Keratinocyte (primary cell): ENCODE measurements around the gene GLTPD2. TPM values are rescaled to one million over a fixed set of nuclear protein-coding genes. Genes with fewer than 3 reads are reported as not detected.

Experiments
- DNase-seq: peaks from one replicate; pipeline ENCODE4 v3.0.0-alpha.2; 2011; ENCODE audit warnings: low read depth, missing footprints, low spot score
- FAIRE-seq: peaks from 2 replicates; lab custom pipeline; 2011; peaks lifted over from hg19 to GRCh38; lab: Jason Lieb, UNC
- H2AFZ ChIP-seq: 2 replicates; pipeline ENCODE4 v1.6.0; 2012; ENCODE audit warnings: low read length, control low read depth, inconsistent platforms; ENCODE audit not compliant: control insufficient read depth
- H3K27ac ChIP-seq: 2 replicates; pipeline ENCODE4 v1.5.1; 2011; ENCODE audit warnings: low read length; ENCODE audit not compliant: control insufficient read depth, insufficient read depth
- H3K27me3 ChIP-seq: 3 replicates; pipeline ENCODE4 v1.6.0; 2011; ENCODE audit warnings: low read length; ENCODE audit not compliant: control insufficient read depth, insufficient read depth; ENCODE audit errors: extremely low read depth
- H3K36me3 ChIP-seq, 2 experiments: 2 replicates in 1 of 2; 3 replicates in 1 of 2; pipeline ENCODE4 v1.5.1; 2011; ENCODE audit warnings: low read length in 2 of 2, mild to moderate bottlenecking in 1 of 2; ENCODE audit not compliant: control insufficient read depth in 2 of 2, insufficient read depth in 2 of 2; ENCODE audit errors: extremely low read depth in 1 of 2
- H3K4me1 ChIP-seq: 3 replicates; pipeline ENCODE4 v1.5.1; 2011; ENCODE audit warnings: low read length; ENCODE audit not compliant: control insufficient read depth, insufficient read depth; ENCODE audit errors: extremely low read depth
- H3K4me2 ChIP-seq: 3 replicates; pipeline ENCODE4 v1.6.0; 2011; ENCODE audit warnings: low read depth, low read length; ENCODE audit not compliant: control insufficient read depth, insufficient read depth; ENCODE audit errors: extremely low read depth
- H3K4me3 ChIP-seq, 3 experiments: fragments of 200-600 bp in 1 of 3; sonication (generic) in 1 of 3; 2 replicates in 2 of 3; 3 replicates in 1 of 3; pipeline ENCODE4 v1.5.1; 2011 to 2016; ENCODE audit warnings: low read length in 3 of 3, mild to moderate bottlenecking in 3 of 3, control low read depth in 2 of 3, inconsistent platforms in 1 of 3, low read depth in 1 of 3, mixed read lengths in 1 of 3, mixed run types in 1 of 3, moderate library complexity in 1 of 3; ENCODE audit not compliant: control insufficient read depth in 2 of 3, insufficient read depth in 2 of 3; ENCODE audit errors: extremely low read depth in 1 of 3
- H3K79me2 ChIP-seq: 2 replicates; pipeline ENCODE4 v1.6.0; 2012; ENCODE audit warnings: low read length; ENCODE audit not compliant: control insufficient read depth, insufficient read depth
- H3K9ac ChIP-seq: 3 replicates; pipeline ENCODE4 v1.6.0; 2011; ENCODE audit warnings: low read length; ENCODE audit not compliant: control insufficient read depth, insufficient read depth; ENCODE audit errors: extremely low read depth
- H3K9me1 ChIP-seq: 3 replicates; pipeline ENCODE4 v1.6.0; 2011; ENCODE audit warnings: low read length; ENCODE audit not compliant: control insufficient read depth, insufficient read depth; ENCODE audit errors: extremely low read depth
- H3K9me3 ChIP-seq: 2 replicates; pipeline ENCODE4 v1.5.1; 2012; ENCODE audit warnings: low read depth, low read length; ENCODE audit not compliant: control insufficient read depth
- H4K20me1 ChIP-seq: 3 replicates; pipeline ENCODE4 v1.6.0; 2011; ENCODE audit warnings: low read length; ENCODE audit not compliant: control insufficient read depth, insufficient read depth; ENCODE audit errors: extremely low read depth
- EZH2 ChIP-seq: IDR thresholded peaks from one replicate; pipeline ENCODE4 v1.6.1; 2012; ENCODE audit warnings: inconsistent platforms, mild to moderate bottlenecking, low read length, moderate library complexity
- dilution Hi-C: fragments of 300-500 bp; cut with MboI; formaldehyde crosslinking; loops from one replicate; pipeline ENCODE4 v1.7.0; 2020; ENCODE audit warnings: low sequenced_read_pairs; ENCODE audit not compliant: extremely low pct_ligation_motif_present
- polyA plus RNA-seq, 5 experiments: library from polyadenylated mRNA; depleted of rRNA in 3 of 5; stranded (reverse) in 3 of 5; stranded (forward) in 1 of 5; unstranded in 1 of 5; fragments of >200 nt; gene quantifications; 1 replicate in 1 of 5; 2 replicates in 3 of 5; 3 replicates in 1 of 5; pipeline versions ENCODE4 v1.2.1 to v1.2.3, GENCODE V29; 2011 to 2012; ENCODE audit warnings: missing spikeins in 2 of 5, low read depth in 1 of 5, low replicate concordance in 1 of 5
- TF ChIP-seq, protein P1 (sequence below), 3 experiments: IDR thresholded peaks in 1 of 3; conservative IDR thresholded peaks in 1 of 3; optimal IDR thresholded peaks in 1 of 3; 2 replicates in 2 of 3; 3 replicates in 1 of 3; pipeline versions ENCODE3 to v1.5.1; 2011; ENCODE audit warnings: low read length in 3 of 3, mild to moderate bottlenecking in 3 of 3, moderate library complexity in 2 of 3, control low read depth in 1 of 3, inconsistent platforms in 1 of 3; ENCODE audit not compliant: insufficient read depth in 2 of 3; ENCODE audit errors: extremely low read depth in 1 of 3

The GLTPD2 gene
- polyA plus RNA-seq, 1 donor (not counting 4 experiments of a cell fraction or from before 2014, with no cell fraction given) = not detected

DNA sequence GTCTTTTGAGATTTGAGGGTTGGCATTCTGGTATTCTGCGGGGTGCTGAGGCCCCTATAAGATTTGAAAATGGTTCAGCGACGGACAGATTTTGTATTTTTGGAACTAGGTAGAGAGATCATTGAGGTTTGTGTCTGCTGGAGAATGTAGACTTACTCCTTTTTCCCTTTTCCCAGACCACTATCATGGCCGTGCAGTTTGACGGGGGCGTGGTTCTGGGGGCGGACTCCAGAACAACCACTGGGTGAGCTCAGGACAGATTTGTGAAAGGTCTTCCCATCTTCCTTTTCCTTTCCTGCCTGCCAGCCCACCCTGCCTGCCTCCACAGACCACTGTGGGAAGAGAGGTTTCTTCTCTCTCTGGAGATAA is 7.8 kb downstream of the GLTPD2 start:
- peak overlapping the region; percentile 86 for H2AFZ ChIP-seq
- peaks cover 6% of the 10 kb centered on the region in 2 experiments for H3K36me3 ChIP-seq
- no peak for TF ChIP-seq EZH2
- TF ChIP-seq, protein P1, sequence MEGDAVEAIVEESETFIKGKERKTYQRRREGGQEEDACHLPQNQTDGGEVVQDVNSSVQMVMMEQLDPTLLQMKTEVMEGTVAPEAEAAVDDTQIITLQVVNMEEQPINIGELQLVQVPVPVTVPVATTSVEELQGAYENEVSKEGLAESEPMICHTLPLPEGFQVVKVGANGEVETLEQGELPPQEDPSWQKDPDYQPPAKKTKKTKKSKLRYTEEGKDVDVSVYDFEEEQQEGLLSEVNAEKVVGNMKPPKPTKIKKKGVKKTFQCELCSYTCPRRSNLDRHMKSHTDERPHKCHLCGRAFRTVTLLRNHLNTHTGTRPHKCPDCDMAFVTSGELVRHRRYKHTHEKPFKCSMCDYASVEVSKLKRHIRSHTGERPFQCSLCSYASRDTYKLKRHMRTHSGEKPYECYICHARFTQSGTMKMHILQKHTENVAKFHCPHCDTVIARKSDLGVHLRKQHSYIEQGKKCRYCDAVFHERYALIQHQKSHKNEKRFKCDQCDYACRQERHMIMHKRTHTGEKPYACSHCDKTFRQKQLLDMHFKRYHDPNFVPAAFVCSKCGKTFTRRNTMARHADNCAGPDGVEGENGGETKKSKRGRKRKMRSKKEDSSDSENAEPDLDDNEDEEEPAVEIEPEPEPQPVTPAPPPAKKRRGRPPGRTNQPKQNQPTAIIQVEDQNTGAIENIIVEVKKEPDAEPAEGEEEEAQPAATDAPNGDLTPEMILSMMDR (optimal IDR thresholded peaks at IDR 0.05 in 1 of 3, IDR thresholded peaks at IDR 0.05 in 1 of 3, conservative IDR thresholded peaks at IDR 0.05 in 1 of 3; ENCODE audit: extremely low read depth in 1 of 3, insufficient read depth in 2 of 3, low read length in 3 of 3) = no peak
- H3K9ac ChIP-seq = peak overlapping the region; percentile 92
- H3K27me3 ChIP-seq = no peaks in the 10 kb centered on the region
- H3K4me2 ChIP-seq = peak overlapping the region; percentile 91
- H3K9me3 ChIP-seq = no peaks in the 10 kb centered on the region
- no peaks in the 10 kb centered on the region for H4K20me1 ChIP-seq
- peak overlapping the region; percentile 89 for H3K27ac ChIP-seq
- H3K9me1 ChIP-seq = no peaks in the 10 kb centered on the region
- H3K4me1 ChIP-seq = peaks cover 7% of the 10 kb centered on the region
- peak overlapping the region; percentile 92 to 99 (median 94) for H3K4me3 ChIP-seq
- DNase-seq (no peak), FAIRE-seq (peak; percentile 39)
- peaks cover 17% of the 10 kb centered on the region for H3K79me2 ChIP-seq
- dilution Hi-C loops = no loop called here

DNA sequence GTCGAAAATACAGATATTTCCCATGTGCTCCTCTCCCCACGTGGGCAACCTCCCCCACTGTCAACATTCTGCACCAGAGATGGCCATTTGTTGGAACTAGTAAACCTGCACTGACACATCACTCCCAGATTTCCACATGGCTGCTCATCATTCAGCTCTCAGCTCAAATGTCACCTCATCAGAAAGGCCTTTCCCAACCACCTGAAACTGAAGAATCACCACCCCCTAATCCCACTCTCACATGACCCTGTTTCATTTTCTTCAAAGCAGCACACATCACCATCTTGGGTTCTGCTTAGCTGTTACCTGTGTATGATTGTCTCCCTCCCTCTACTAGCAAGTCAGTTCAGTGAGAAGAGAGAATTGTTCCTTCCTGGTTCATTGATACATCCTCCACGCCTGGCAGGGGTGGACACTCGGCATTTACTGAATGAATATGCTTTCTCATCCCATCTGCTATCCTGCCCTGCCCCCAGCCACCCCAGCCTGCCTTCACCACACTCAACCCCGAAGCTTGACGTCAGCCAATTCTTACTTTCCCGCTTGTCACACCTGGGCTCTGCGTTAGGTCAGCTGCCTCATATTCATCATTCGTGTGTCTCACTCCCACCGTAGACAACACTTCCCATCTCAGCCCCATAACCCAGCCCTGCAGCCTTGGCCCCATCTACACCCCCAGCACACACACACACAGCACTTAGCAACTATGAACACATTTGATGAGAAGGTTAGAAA is 11.9 kb downstream of the GLTPD2 start:
- H3K4me1 ChIP-seq = peaks cover 7% of the 10 kb centered on the region
- FAIRE-seq (no peak), DNase-seq (no peak)
- TF ChIP-seq EZH2 = no peak
- TF ChIP-seq, protein P1 (optimal IDR thresholded peaks at IDR 0.05 in 1 of 3, IDR thresholded peaks at IDR 0.05 in 1 of 3, conservative IDR thresholded peaks at IDR 0.05 in 1 of 3; ENCODE audit: extremely low read depth in 1 of 3, insufficient read depth in 2 of 3, low read length in 3 of 3) = no peak
- H3K36me3 ChIP-seq = peaks cover 6% of the 10 kb centered on the region in 2 experiments
- H3K4me2 ChIP-seq = no peak overlapping the region
- no peaks in the 10 kb centered on the region for H3K27me3 ChIP-seq
- peaks cover 17% of the 10 kb centered on the region for H3K79me2 ChIP-seq
- no peak overlapping the region for H3K9ac ChIP-seq
- H3K9me1 ChIP-seq = no peaks in the 10 kb centered on the region
- H3K9me3 ChIP-seq = no peaks in the 10 kb centered on the region
- dilution Hi-C loops = no loop called here
- H3K4me3 ChIP-seq = no peak overlapping the region
- no peak overlapping the region for H3K27ac ChIP-seq
- no peaks in the 10 kb centered on the region for H4K20me1 ChIP-seq
- no peak overlapping the region for H2AFZ ChIP-seq
